HepG2 (cell line): ENCODE results near the gene ATP6V1C2. TPM values are rescaled to one million over a fixed set of nuclear protein-coding genes. Genes with fewer than 3 reads are reported as not detected.
A peak's percentile ranks its signal among the peaks of the same experiment; 100 is the strongest.

Source experiments
- AHDC1 ChIP-seq: sonication (generic); formaldehyde crosslinking; IDR thresholded peaks from 2 replicates; pipeline ENCODE4 v1.5.1; 2020; ENCODE audit warnings: mild to moderate bottlenecking, missing genetic modification reagents, borderline replicate concordance
- FOXP1 ChIP-seq, 2 experiments: fragments of 450-650 bp in 1 of 2; IDR thresholded peaks; 2 replicates each; pipeline ENCODE4 v1.6.1; 2017 to 2018; ENCODE audit warnings: antibody characterized with exemption in 1 of 2
- NFATC3 ChIP-seq: sonication (generic); formaldehyde crosslinking; IDR thresholded peaks from 2 replicates; pipeline ENCODE4 v1.5.1; 2020; ENCODE audit warnings: mild to moderate bottlenecking, missing genetic modification reagents
- PHF5A ChIP-seq: IDR thresholded peaks from one replicate; pipeline ENCODE4 v1.6.1; 2018; ENCODE audit warnings: low read depth, missing genetic modification reagents; ENCODE audit not compliant: unreplicated experiment
- ZNF143 ChIP-seq: sonication (generic); formaldehyde crosslinking; IDR thresholded peaks from 2 replicates; pipeline ENCODE4 v1.4.0; 2020; ENCODE audit warnings: missing genetic modification reagents
- ZNF644 ChIP-seq: IDR thresholded peaks from 2 replicates; pipeline ENCODE4 v1.6.1; 2016; ENCODE audit warnings: low read depth
- ZNF710 ChIP-seq: sonication (generic); formaldehyde crosslinking; IDR thresholded peaks from 2 replicates; pipeline ENCODE4 v1.5.0; 2020; ENCODE audit warnings: mild to moderate bottlenecking, missing genetic modification reagents, borderline replicate concordance
- ZNF777 ChIP-seq: sonication (generic); formaldehyde crosslinking; IDR thresholded peaks from 2 replicates; pipeline ENCODE4 v1.4.0; 2020; ENCODE audit warnings: missing genetic modification reagents
- polyA plus RNA-seq, 8 experiments: library from polyadenylated mRNA; depleted of rRNA in 3 of 8; stranded (reverse) in 7 of 8; unstranded in 1 of 8; fragments of >200 nt; fragmentation: Illumina TruSeq in 4 of 8; extraction: Trizol in 4 of 8; gene quantifications; 2 replicates each; pipeline versions ENCODE4 v1.2.1 to v1.2.3, GENCODE V29; 2011 to 2016; ENCODE audit warnings: low read depth in 4 of 8, missing spikeins in 1 of 8, mixed read lengths in 1 of 8; ENCODE audit not compliant: insufficient read depth in 1 of 8
- total RNA-seq, 5 experiments: library from RNA; depleted of rRNA; stranded (reverse); fragments of >200 nt; fragmentation: Illumina TruSeq; extraction: Trizol; gene quantifications; 2 replicates each; pipeline ENCODE4 v1.2.3, GENCODE V29; 2016; ENCODE audit warnings: low read depth in 1 of 5
- TF ChIP-seq, protein P1 (sequence below), 2 experiments: sonication (generic) in 1 of 2; formaldehyde crosslinking in 1 of 2; IDR thresholded peaks; 2 replicates each; pipeline versions ENCODE4 v1.6.1 to v1.9.0; 2014 to 2022; ENCODE audit warnings: antibody characterized with exemption in 1 of 2, borderline replicate concordance in 1 of 2, inconsistent platforms in 1 of 2, low read depth in 1 of 2, missing genetic modification reagents in 1 of 2
- TF ChIP-seq, protein P2 (sequence below): IDR thresholded peaks from 2 replicates; pipeline ENCODE4 v1.6.1; 2016
- TF ChIP-seq, protein P3 (sequence below): sonication (generic); formaldehyde crosslinking; IDR thresholded peaks from 2 replicates; pipeline ENCODE4 v1.8.1; 2023; ENCODE audit warnings: mild to moderate bottlenecking, missing genetic modification reagents

ATP6V1C2 gene
- total and polyA plus RNA-seq, 2 of the 13 experiments (the other 11 are each of a cell fraction or from before 2014, with no cell fraction given) = 0.04 to 0.29 TPM

- TF ChIP-seq ZNF710 (no peak), ZNF143 (no peak), ZNF777 (CRISPR knock-in tag) (no peak), NFATC3 (CRISPR knock-in tag) (no peak), ZNF644 (CRISPR knock-in tag) (no peak), FOXP1 (IDR thresholded peaks at IDR 0.05) (no peak), FOXP1 (CRISPR knock-in tag; IDR thresholded peaks at IDR 0.05) (no peak), AHDC1 (no peak), PHF5A (CRISPR knock-in tag) (no peak)
- TF ChIP-seq, protein P1, sequence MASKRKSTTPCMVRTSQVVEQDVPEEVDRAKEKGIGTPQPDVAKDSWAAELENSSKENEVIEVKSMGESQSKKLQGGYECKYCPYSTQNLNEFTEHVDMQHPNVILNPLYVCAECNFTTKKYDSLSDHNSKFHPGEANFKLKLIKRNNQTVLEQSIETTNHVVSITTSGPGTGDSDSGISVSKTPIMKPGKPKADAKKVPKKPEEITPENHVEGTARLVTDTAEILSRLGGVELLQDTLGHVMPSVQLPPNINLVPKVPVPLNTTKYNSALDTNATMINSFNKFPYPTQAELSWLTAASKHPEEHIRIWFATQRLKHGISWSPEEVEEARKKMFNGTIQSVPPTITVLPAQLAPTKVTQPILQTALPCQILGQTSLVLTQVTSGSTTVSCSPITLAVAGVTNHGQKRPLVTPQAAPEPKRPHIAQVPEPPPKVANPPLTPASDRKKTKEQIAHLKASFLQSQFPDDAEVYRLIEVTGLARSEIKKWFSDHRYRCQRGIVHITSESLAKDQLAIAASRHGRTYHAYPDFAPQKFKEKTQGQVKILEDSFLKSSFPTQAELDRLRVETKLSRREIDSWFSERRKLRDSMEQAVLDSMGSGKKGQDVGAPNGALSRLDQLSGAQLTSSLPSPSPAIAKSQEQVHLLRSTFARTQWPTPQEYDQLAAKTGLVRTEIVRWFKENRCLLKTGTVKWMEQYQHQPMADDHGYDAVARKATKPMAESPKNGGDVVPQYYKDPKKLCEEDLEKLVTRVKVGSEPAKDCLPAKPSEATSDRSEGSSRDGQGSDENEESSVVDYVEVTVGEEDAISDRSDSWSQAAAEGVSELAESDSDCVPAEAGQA (IDR thresholded peaks at IDR 0.05; ENCODE audit: low read depth) = peak; percentile 46; the same call in 1 of the 2 replicates
- TF ChIP-seq, protein P1 (CRISPR knock-in tag; IDR thresholded peaks at IDR 0.05; ENCODE audit: borderline replicate concordance) = no peak
- TF ChIP-seq, protein P2, sequence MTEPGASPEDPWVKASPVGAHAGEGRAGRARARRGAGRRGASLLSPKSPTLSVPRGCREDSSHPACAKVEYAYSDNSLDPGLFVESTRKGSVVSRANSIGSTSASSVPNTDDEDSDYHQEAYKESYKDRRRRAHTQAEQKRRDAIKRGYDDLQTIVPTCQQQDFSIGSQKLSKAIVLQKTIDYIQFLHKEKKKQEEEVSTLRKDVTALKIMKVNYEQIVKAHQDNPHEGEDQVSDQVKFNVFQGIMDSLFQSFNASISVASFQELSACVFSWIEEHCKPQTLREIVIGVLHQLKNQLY (CRISPR knock-in tag) = no peak
- TF ChIP-seq, protein P3, sequence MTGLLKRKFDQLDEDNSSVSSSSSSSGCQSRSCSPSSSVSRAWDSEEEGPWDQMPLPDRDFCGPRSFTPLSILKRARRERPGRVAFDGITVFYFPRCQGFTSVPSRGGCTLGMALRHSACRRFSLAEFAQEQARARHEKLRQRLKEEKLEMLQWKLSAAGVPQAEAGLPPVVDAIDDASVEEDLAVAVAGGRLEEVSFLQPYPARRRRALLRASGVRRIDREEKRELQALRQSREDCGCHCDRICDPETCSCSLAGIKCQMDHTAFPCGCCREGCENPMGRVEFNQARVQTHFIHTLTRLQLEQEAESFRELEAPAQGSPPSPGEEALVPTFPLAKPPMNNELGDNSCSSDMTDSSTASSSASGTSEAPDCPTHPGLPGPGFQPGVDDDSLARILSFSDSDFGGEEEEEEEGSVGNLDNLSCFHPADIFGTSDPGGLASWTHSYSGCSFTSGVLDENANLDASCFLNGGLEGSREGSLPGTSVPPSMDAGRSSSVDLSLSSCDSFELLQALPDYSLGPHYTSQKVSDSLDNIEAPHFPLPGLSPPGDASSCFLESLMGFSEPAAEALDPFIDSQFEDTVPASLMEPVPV (CRISPR knock-in tag) = no peak
Measured at GRCh38 chr2:10812362-10813162, 91.1 kb downstream of the ATP6V1C2 start, which contains the start of gene PDIA6 (continued).
